ENCODE data around the gene TBCE. TPM values are rescaled to one million over a fixed set of nuclear protein-coding genes. Genes with fewer than 3 reads are reported as not detected.

The TBCE gene
- total and polyA plus RNA-seq, 9 of the 15 experiments (the other 6 are each of a cell fraction or from before 2014, with no cell fraction given): 52.6 to 92.1 (median 82.1) TPM

DNA sequence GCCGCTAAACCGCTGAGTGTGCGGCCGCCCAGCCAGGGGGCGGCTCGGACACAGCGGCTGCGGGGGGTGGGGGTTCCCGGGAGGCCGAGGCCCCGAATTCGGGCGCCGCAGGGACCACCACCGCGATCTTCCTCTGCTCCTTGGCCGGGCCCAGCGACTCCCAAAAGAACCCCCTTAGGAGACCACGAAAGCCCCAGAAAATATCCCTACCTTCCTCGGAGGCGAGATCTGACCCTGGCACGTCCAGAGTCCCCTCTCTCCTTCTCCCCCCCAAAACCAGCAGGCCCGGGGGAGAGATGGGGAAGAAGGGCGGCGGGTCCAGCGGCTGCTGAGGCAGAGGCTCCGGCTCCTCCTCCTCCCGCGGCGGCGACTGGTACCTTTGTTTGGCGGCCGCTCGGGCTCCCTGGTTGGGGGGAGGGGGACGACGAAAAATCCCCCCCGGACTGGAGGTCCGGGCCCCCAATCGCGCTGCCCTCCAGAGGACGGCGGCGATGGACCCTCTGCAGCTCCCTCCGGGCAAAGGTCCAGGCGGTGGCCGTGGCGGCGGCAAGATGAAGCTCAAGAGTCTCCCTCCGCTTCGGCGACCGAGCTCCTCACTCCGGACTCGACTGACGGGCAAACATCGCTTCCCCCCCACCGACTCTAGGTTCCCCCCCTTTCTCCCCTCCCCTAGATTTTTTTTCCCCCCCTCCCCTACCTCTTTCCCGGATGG is 39.5 kb upstream of the TBCE start, which contains the start of gene ARID4B (continued):
- no peak for TF ChIP-seq NCOA2 (IDR thresholded peaks at IDR 0.05; ENCODE audit: partially characterized antibody in 2 of 2)
- TF ChIP-seq, protein P1, sequence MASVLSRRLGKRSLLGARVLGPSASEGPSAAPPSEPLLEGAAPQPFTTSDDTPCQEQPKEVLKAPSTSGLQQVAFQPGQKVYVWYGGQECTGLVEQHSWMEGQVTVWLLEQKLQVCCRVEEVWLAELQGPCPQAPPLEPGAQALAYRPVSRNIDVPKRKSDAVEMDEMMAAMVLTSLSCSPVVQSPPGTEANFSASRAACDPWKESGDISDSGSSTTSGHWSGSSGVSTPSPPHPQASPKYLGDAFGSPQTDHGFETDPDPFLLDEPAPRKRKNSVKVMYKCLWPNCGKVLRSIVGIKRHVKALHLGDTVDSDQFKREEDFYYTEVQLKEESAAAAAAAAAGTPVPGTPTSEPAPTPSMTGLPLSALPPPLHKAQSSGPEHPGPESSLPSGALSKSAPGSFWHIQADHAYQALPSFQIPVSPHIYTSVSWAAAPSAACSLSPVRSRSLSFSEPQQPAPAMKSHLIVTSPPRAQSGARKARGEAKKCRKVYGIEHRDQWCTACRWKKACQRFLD (CRISPR knock-in tag; IDR thresholded peaks at IDR 0.05): no peak
- TF ChIP-seq ZBTB1 (CRISPR knock-in tag; IDR thresholded peaks at IDR 0.05; ENCODE audit: borderline replicate concordance, low read depth): no peak; the same call in 1 of the 2 replicates
- TF ChIP-seq ZNF316 (IDR thresholded peaks at IDR 0.05): no peak
- no peak for TF ChIP-seq IFI16 (CRISPR knock-in tag; IDR thresholded peaks at IDR 0.05)
- TF ChIP-seq SNRNP70 (optimal IDR thresholded peaks at IDR 0.05; ENCODE audit: low read depth, low read length): no peak
- TF ChIP-seq E2F1 (CRISPR knock-in tag; IDR thresholded peaks at IDR 0.05): no peak; the same call in 1 of the 2 replicates
- no peak for TF ChIP-seq POU5F1 (IDR thresholded peaks at IDR 0.05; ENCODE audit: borderline replicate concordance, low read depth, low read length, partially characterized antibody)
- TF ChIP-seq, protein P2, sequence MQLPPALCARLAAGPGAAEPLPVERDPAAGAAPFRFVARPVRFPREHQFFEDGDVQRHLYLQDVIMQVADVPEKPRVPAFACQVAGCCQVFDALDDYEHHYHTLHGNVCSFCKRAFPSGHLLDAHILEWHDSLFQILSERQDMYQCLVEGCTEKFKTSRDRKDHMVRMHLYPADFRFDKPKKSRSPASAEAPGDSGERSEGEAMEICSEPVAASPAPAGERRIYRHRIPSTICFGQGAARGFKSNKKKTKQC (CRISPR knock-in tag; IDR thresholded peaks at IDR 0.05): no peak; the same call in 1 of the 2 replicates
- TF ChIP-seq TEAD2 (tag; IDR thresholded peaks at IDR 0.05): no peak
- peak; percentile 45 for TF ChIP-seq TAF9B (IDR thresholded peaks at IDR 0.05; ENCODE audit: partially characterized antibody)
- no peak for TF ChIP-seq SMARCE1 (IDR thresholded peaks at IDR 0.05)
- TF ChIP-seq MLLT1 (IDR thresholded peaks at IDR 0.05): peak in 1 of 2 experiments; percentile 75; a peak in 1 of 4 replicates
- TF ChIP-seq SRF (CRISPR knock-in tag; IDR thresholded peaks at IDR 0.05): peak in 1 of 2 experiments; percentile 32; a peak in 1 of 4 replicates
- no peak for TF ChIP-seq ZNF592 (IDR thresholded peaks at IDR 0.05)
- no peak for TF ChIP-seq PHTF2 (CRISPR knock-in tag; IDR thresholded peaks at IDR 0.05)
- TF ChIP-seq MAFG (tag; conservative IDR thresholded peaks at IDR 0.05): no peak
- TF ChIP-seq FOXM1 (IDR thresholded peaks at IDR 0.05; ENCODE audit: low read depth): no peak
- TF ChIP-seq FOXM1 (CRISPR knock-in tag; IDR thresholded peaks at IDR 0.05; ENCODE audit: low read depth): no peak
- no peak for TF ChIP-seq ARNT (IDR thresholded peaks at IDR 0.05)
